Fibroblast of mammary gland (primary cell): ENCODE results near the gene CADPS2.

ENCODE experiments used
- DNase-seq: peaks from one replicate; pipeline ENCODE4 v3.0.0-alpha.2; 2010; ENCODE audit warnings: low read depth
- H3K4me3 ChIP-seq: 2 replicates; pipeline ENCODE4 v1.5.1; 2011; ENCODE audit warnings: low read depth, mild to moderate bottlenecking, low read length, moderate library complexity; ENCODE audit not compliant: control insufficient read depth
- TF ChIP-seq, protein P1 (sequence below): conservative IDR thresholded peaks from 2 replicates; pipeline ENCODE4 v1.5.1; 2011; ENCODE audit warnings: low read depth, low read length, inconsistent platforms; ENCODE audit not compliant: control insufficient read depth, insufficient read depth

Gene CADPS2

GRCh38 chr7:122802301-122802751, 83.9 kb downstream of the CADPS2 start:
- no peak for DNase-seq
- H3K4me3 ChIP-seq, result no peak overlapping the region
- TF ChIP-seq, protein P1, sequence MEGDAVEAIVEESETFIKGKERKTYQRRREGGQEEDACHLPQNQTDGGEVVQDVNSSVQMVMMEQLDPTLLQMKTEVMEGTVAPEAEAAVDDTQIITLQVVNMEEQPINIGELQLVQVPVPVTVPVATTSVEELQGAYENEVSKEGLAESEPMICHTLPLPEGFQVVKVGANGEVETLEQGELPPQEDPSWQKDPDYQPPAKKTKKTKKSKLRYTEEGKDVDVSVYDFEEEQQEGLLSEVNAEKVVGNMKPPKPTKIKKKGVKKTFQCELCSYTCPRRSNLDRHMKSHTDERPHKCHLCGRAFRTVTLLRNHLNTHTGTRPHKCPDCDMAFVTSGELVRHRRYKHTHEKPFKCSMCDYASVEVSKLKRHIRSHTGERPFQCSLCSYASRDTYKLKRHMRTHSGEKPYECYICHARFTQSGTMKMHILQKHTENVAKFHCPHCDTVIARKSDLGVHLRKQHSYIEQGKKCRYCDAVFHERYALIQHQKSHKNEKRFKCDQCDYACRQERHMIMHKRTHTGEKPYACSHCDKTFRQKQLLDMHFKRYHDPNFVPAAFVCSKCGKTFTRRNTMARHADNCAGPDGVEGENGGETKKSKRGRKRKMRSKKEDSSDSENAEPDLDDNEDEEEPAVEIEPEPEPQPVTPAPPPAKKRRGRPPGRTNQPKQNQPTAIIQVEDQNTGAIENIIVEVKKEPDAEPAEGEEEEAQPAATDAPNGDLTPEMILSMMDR, result no peak

DNA sequence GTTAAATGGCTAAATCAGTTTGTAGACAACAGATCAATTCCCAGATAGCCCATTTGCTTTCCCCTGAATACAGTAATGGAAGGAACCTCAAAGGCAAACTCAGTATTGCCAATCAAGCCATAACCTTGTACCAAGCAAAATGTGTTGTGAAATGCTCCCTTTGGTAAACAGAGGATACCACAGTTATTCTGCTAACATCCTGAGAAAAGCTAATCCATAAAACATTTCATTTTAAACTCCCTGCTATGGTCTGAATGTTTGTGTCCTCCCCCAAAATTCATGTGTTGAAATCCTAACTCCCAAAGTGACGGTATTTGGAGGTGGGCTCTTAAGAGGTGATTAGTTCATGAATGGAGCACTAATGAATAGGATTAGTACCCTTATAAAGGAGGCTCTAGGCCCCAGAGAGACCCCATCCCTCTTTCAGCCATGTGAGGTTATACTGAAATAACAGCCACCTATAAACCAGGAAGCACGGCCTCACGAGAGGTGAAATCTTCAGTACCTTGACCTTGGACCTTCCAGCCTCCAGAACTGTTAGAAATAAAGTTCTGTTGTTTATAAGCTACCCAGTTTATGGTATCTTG, 94.2 kb downstream of the CADPS2 start:
- TF ChIP-seq, protein P1, result no peak
- DNase-seq, result no peak
- H3K4me3 ChIP-seq, result no peak overlapping the region

DNA sequence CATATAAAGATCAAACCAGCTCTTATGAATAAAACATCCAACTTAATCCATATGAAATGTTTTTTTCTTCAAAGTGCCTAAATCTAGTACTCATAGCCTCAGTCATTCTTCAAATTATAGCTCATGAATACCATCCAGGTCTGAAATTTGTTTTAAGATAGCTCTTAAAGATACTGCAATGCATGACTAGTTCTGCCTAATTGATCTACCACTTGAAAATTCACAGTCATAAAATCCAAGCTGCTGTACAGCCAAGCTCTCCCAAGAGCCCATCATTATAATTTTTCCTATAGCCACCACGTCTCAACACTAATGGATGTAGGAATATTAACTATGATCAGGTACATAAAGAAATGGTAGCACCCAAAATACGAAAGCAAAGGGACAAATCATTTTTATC, 95.7 kb downstream of the CADPS2 start:
- no peak overlapping the region for H3K4me3 ChIP-seq
- TF ChIP-seq, protein P1, result no peak
- DNase-seq, result no peak

DNA sequence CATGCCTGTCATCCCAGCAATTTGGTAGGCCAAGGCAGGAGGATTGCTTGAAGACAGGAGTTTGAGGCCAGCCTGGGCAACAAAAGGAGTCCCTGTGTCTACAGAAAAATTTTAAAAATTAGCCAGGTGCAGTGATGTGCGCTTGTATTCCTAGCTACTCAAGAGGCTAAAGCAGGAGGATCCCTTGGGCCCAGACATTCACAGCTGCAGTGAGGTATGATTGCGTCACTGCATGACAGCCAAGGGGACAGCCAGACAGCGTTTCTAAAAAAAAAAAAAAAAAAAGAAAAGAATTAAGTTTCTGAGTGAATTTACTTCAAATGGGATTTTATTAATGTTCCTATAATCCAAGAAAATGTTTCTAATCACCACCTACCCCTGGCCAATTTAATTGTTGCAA, 96.1 kb downstream of the CADPS2 start:
- H3K4me3 ChIP-seq, result no peak overlapping the region
- DNase-seq, result no peak
- TF ChIP-seq, protein P1, result no peak

DNA sequence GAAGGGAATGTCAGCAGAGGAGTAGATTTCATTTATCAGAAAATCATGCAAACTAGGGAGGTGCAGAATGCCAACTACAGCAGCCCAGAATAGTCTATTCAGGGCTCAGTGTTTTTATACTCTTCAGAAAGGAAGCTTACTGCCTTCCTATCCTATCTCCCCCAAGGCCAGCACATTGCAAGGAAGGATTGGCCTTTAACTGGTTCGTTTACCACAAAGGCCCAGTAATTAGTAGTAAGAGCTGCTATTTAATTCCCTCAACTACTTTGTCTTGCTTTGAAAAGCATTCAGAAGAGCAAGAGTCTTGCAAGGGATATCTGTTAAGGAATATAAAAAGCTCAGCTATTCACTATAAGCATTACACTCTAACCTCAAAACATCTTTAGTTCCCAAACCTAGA, 97.1 kb downstream of the CADPS2 start:
- no peak overlapping the region for H3K4me3 ChIP-seq

DNA sequence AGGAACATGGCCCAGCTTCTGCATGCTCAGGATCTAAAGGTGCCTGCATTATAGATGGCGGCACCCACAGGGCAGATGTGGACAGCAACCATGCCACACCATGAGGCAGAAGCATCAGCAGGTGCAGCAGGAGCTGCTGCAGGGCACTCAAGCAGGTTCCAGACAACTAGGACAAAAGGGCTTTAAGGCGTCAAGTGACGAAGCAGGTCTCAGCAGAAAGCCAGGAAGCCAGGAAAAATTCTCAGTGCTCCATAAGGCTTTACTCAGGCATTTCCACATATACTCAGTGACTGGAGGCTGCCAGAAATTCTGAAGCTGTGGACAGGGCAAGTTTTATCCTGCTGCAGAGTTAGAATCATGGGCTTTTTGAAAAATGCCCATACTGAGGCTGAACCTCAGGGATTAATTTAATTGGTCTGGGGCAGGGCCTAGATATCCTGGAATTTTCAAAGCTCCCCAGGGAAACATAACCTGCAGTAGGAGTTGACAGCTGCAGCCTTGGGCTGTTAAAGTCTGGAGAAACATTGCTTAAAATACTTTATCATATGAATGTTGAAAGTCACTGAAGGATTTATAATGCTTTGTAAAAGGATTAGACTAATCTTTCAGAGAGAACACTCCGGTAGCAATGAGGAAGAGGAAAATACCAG, 115.4 kb downstream of the CADPS2 start:
- DNase-seq, result no peak

More for the DNA sequence above, 97.1 kb downstream of the CADPS2 start:
- no peak for DNase-seq
- TF ChIP-seq, protein P1, result no peak

More for the DNA sequence above, 115.4 kb downstream of the CADPS2 start:
- TF ChIP-seq, protein P1, result no peak
- no peak overlapping the region for H3K4me3 ChIP-seq
